T-helper 1 cell treated with Interleukin-12 subunit alpha and Interleukin-12 subunit beta and Interleukin-4 antibody, amounts not matched to agents 30 μg/mL and 1 μg/mL, for 36 hours (primary cell): ENCODE results near the gene OGFOD1.

Experiments
- H3K27ac Mint-ChIP-seq: one replicate; pipeline ENCODE4 v1.8.0; 2021; ENCODE audit warnings: mild to moderate bottlenecking, mixed read lengths
- H3K27me3 Mint-ChIP-seq: one replicate; pipeline ENCODE4 v1.8.0; 2021; ENCODE audit warnings: low read depth, mixed read lengths
- H3K36me3 Mint-ChIP-seq: one replicate; pipeline ENCODE4 v1.8.0; 2021; ENCODE audit warnings: low read depth, mixed read lengths
- H3K4me1 Mint-ChIP-seq: one replicate; pipeline ENCODE4 v1.8.0; 2021; ENCODE audit warnings: low read depth, mixed read lengths
- H3K4me3 Mint-ChIP-seq: one replicate; pipeline ENCODE4 v1.8.0; 2021; ENCODE audit warnings: mild to moderate bottlenecking, moderate library complexity, mixed read lengths
- H3K9me3 Mint-ChIP-seq: one replicate; pipeline ENCODE4 v1.8.0; 2021; ENCODE audit warnings: mixed read lengths

The OGFOD1 gene

DNA sequence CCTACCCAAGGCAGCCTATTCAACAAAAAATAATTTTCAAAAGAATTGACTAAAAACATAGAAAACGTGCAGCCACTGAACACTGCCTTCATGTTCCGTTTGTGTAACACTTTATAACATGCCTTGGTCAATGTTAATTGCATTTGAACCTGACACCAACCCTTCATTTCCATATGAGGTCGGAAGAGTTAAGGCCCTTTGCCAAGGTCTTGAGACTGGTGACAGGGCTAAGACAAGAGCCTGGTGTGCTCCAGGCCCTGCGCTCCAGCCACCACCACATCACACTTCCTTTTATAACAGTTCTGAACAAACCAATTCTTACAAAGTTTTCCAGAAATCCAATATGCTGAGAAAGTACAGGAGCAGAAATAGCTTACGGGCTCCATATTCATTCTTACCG lies 64.3 kb downstream of the OGFOD1 start:
- Mint-ChIP-seq H3K27ac (no peak overlapping the region), H3K9me3 (no peaks in the 10 kb centered on the region), H3K36me3 (peaks cover 3% of the 10 kb centered on the region), H3K4me3 (no peak overlapping the region), H3K27me3 (no peaks in the 10 kb centered on the region), H3K4me1 (peaks cover 10% of the 10 kb centered on the region)

DNA sequence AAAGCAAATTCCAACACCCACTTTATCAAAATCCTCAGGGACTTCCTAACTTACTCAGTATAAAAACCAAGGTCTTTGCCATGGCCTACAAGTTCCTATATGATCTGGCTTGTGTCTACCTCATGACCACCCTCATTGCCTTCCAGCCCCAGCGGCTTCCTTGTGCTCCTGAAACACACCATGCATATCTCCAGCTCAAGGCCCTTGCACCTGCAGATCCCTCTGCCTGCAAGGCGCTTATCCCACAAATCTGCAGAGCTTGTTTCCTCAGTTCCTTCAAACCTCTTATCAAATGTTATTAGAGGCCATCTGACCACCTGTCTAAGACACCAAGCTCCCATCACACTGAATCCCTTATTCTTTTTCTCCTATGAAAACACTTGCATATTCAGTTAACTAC lies 65.9 kb downstream of the OGFOD1 start:
- Mint-ChIP-seq H3K9me3 (no peaks in the 10 kb centered on the region), H3K27me3 (no peaks in the 10 kb centered on the region), H3K4me3 (no peak overlapping the region), H3K36me3 (no peaks in the 10 kb centered on the region), H3K4me1 (peaks cover 12% of the 10 kb centered on the region), H3K27ac (no peak overlapping the region)

DNA sequence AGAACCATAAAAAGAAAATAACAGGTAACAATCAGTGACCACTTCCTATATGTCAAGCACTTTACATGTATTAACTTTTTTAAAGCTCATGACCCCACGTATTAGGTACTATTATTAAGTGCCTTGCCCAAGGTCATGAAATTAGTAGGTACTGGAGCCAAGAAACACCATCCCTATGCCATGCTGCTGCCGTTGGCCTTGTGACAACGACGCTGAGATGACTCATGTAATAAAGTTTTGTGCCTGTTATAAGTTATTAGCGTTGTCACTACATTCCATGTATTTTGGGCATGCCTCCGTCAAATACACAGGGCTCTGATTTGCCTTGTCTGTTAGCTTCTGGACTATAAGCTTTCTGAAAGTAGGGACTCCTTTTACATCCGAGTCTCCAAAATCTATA lies 67.1 kb downstream of the OGFOD1 start:
- Mint-ChIP-seq H3K4me3 (peak overlapping the region; percentile 78), H3K4me1 (peaks cover 11% of the 10 kb centered on the region), H3K36me3 (no peaks in the 10 kb centered on the region), H3K27ac (peak overlapping the region; percentile 18), H3K9me3 (no peaks in the 10 kb centered on the region), H3K27me3 (no peaks in the 10 kb centered on the region)

DNA sequence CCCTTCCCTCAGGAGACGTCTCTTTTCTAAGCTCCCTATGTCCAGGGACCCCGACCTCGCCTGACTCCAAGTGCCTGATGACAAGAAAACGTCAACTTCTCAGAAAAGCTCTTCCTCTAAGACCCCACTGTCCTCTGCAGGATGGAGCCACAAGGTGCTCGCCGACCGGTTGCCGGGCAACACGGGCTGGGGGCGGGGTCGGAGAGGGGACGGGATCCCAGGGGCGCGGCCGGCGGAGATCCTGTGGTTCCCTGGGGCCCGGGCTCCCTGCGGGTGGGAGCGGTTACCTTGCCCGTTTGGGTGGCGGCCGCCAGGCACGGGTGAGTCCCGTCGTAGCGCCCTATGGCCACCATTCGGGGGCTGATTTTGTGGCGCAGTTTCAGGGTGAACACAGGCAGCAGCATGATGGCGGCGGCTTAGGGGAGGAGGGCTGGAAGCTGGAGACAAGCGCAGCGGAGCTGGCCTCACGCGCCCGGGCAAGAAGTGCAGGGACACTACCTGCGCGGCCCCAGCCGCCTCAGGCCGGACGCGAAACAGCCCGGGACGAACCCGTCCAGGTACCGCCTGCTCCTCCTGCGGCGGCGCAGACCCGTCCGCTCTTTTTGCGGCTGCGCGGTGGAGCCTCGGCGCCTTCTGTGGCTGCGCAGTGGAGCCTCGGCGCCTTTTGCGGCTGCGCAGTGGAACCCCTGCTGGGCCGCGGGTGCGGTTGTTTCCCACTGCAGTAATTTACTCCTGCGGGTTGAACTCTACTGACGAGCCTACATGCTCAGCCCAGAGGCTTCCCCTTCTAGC lies 68.3 kb downstream of the OGFOD1 start, which contains the start of gene BBS2:
Gene BBS2, minus strand, starts transcription at position 566 of the 792 bp plus-strand sequence. Its CDS starts 162 bp downstream, at position 404.
- peak within 1 kb of the TSS; percentile 78 for H3K4me3 Mint-ChIP-seq
- peak within 1 kb of the TSS; percentile 43 for H3K27ac Mint-ChIP-seq
- H3K9me3 Mint-ChIP-seq, result no peaks in the 10 kb centered on the region
- no peaks in the 10 kb centered on the region for H3K36me3 Mint-ChIP-seq
- H3K4me1 Mint-ChIP-seq, result peaks cover 11% of the 10 kb centered on the region
- no peaks in the 10 kb centered on the region for H3K27me3 Mint-ChIP-seq

DNA sequence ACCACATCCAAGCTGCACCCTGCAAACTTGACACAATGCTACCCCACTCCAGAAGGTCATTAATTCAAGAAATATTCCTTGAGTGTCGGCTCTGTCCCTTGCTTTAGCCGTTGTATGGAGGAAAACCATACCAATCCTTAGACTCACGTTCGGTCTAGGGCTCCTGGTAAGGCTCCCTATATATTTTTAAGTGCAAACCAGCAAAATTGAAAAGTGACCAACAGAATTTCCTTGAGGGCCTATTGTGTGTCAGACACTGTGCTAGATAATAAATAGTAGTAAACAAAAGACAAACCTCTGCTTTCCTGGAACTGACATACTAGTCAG lies 68.9 kb downstream of the OGFOD1 start:
- Mint-ChIP-seq H3K4me1 (peaks cover 11% of the 10 kb centered on the region), H3K9me3 (no peaks in the 10 kb centered on the region), H3K27me3 (no peaks in the 10 kb centered on the region), H3K27ac (peak overlapping the region; percentile 41), H3K4me3 (peak overlapping the region; percentile 78), H3K36me3 (no peaks in the 10 kb centered on the region)

DNA sequence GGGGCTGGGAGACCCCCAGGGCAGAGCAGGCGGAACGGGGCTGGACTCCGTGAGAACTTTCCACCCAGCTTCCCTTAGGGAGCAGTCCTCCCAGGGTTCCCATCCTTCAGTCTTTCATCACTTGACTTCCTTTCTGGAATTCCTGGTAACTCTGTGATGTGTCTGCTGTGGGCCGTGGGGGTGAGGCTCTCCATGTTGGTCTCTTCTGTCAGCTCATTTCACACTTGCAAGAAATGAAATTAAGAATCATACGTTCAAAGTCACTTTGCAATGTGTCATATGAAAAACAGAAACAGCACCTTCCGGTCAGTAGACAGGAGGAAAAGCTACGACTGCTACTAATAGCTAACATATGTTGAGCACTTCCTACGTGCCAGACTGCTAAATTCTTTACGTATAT lies 73.9 kb downstream of the OGFOD1 start:
- peaks cover 7% of the 10 kb centered on the region for H3K4me1 Mint-ChIP-seq
- H3K27ac Mint-ChIP-seq, result no peak overlapping the region
- peaks cover 24% of the 10 kb centered on the region for H3K27me3 Mint-ChIP-seq
- no peaks in the 10 kb centered on the region for H3K36me3 Mint-ChIP-seq
- H3K9me3 Mint-ChIP-seq, result no peaks in the 10 kb centered on the region
- no peak overlapping the region for H3K4me3 Mint-ChIP-seq
